Measurements from ENCODE around the gene PSG1.
"Not testable (repeated sequence)": the region's sequence is repeated elsewhere in the genome, so short reads cannot be mapped to it uniquely, and the experiment has no call there.

Gene PSG1

GRCh38 chr19:42879613-42880012 lies at the start of gene PSG1:
Gene PSG1 (minus strand): TSS chr19:42879713. CDS start chr19:42879581, 132 bp downstream.
- DNase-seq (ENCODE audit: low read depth in 2 of 2), result no peak

- no peak for DNase-seq (ENCODE audit: low read depth in 2 of 2)
These were observed 49.4 kb upstream of the PSG1 start for GRCh38 chr19:42928896-42929295.

GRCh38 chr19:42926781-42927180 lies 47.3 kb upstream of the PSG1 start:
- no peak for DNase-seq (ENCODE audit: low read depth in 2 of 2)

GRCh38 chr19:42923106-42923505 lies 43.6 kb upstream of the PSG1 start:
- DNase-seq (ENCODE audit: low read depth in 2 of 2), result not testable (repeated sequence)

DNA sequence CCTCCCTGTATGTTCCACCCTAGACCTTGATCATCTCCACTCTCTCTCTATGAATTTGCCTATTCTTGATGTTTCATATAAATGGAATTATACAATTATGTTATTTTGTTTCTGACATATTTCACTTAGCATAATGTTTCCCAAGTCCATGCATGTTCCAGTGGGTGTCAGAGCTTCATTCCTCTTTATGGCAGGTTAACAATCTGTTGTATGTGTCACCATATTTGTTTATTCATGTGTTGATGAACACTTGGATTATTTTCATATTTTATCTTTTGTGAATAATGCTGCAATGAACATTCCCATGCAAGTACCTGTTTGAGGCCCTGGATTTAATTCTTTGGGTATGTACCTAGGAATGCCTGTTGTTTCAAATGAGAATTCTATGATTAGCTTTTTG lies 41.5 kb upstream of the PSG1 start:
- not testable (repeated sequence) for DNase-seq (ENCODE audit: low read depth in 2 of 2)

DNA sequence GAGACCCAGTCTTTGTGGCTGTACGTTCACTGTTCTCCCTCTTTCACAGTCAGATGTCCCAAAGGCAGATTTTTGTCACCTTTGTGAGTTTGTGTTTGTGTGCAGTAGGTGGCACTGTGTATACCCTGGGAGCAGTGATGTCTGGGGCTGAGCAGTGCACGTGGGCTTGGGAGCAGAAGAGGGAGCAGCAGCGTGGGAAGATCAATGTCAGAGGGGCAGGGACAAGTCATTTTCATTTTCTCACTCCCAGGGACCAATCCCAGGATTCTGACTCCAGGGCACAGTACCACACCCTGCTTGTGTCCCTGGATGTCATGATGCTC lies 40.2 kb upstream of the PSG1 start:
- DNase-seq (ENCODE audit: low read depth in 2 of 2), result no peak

- not testable (repeated sequence) for DNase-seq (ENCODE audit: low read depth in 2 of 2)
These were observed 39.7 kb upstream of the PSG1 start for GRCh38 chr19:42919070-42919756.

- not testable (repeated sequence) for DNase-seq (ENCODE audit: low read depth in 2 of 2)
These were observed 39.0 kb upstream of the PSG1 start for GRCh38 chr19:42918377-42919069.

DNA sequence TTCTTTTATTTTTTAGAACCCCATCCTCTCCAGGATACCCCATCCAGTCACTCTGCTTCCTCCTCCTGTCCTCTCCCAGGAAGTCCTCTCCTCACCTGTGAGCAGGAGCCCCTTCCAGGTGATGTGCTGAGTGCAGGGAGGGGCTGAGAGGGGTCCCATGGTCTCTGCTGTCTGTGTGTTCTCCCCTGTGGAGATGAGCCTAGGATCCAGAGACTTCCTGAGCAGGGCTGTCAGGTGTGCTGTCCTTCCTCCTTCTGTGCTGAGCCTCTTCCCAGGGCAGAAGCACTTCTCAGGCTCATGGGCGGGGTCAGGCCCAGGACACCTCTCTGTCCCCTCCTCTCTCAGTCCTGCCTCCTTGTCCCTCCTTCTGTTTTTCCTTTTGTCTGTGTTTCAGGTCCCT lies 38.1 kb upstream of the PSG1 start, which contains the start of gene PSG6:
Gene PSG6 (minus strand): TSS at position 261 of the 400 bp plus-strand sequence. CDS start 102 bp downstream, at position 159.
- DNase-seq (ENCODE audit: low read depth in 2 of 2), result not testable (repeated sequence)

DNA sequence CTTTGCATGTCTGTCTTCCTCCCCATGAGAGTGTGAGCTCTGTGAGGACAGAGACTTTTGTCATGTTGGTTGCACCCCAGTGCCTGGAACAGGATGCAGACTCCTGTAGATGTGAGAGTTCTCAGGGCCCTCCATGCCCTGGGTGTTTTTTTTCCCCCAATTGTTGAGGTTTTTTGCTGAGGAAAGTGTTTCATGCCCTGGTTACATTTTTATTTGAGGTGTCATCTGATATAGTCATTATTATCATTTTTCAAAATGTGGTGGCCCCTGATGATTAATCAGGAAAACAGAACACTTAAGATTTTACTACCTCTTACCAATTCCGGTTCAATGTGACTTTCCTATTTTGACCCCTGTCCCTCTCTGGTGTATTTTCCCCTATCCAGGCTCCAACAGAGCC lies 37.4 kb upstream of the PSG1 start:
- not testable (repeated sequence) for DNase-seq (ENCODE audit: low read depth in 2 of 2)

DNA sequence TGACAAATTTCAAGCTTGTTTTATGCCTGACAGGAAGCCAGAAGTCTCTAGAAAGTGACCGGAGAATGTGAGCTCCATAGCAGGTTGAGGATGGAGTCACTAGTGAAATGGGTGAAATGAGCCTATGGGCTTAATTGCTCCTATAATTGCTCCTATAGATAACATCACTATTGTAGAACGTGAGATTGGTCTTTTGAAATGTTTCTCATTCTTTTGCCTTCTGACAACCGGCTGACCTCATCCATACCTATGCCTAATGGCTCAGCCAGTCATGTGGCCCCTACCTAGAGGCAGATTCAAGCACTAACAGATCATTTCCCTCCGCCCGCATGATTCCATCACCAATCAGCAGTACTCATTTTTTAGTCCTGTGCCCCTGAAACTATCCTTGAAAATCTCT lies 34.0 kb upstream of the PSG1 start:
- not testable (repeated sequence) for DNase-seq (ENCODE audit: low read depth in 2 of 2)

DNA sequence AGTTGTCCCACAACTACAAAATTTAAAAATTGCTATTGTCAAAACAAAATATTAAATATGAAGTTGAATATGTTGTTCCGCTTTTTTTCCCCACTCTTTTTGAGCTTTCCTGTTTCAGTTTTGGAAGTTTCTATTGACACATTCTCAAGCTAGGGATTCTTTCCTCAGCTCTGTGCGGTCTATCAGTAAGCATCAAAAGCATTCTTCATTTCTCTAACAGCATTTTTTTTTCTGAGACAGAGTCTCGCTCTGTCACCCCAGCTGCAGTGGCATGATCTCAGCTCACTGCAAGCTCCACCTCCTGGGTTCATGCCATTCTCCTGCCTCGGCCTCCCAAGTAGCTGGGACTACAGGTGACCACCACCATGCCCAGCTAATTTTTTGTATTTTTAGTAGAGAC lies 33.4 kb upstream of the PSG1 start:
- not testable (repeated sequence) for DNase-seq (ENCODE audit: low read depth in 2 of 2)

DNA sequence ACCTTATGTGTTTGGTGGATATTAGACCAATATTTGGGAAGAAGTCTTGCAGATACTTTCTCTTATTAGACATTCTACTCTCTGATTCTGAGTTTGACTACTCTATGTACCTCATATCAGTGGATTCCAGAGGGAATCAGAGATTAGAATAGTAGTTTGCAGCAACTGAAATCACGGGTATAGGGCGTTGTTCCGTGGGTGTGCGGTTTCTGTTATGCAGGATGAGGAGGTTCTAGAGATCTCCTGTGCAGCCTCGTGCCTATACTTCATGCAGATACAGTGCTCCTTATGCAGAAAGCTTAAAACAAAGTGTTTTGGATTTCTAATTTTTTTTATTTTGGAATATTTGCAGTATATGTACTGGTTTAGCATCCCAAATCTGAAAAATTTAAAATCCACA lies 32.2 kb upstream of the PSG1 start:
- DNase-seq (ENCODE audit: low read depth in 2 of 2), result not testable (repeated sequence)

DNA sequence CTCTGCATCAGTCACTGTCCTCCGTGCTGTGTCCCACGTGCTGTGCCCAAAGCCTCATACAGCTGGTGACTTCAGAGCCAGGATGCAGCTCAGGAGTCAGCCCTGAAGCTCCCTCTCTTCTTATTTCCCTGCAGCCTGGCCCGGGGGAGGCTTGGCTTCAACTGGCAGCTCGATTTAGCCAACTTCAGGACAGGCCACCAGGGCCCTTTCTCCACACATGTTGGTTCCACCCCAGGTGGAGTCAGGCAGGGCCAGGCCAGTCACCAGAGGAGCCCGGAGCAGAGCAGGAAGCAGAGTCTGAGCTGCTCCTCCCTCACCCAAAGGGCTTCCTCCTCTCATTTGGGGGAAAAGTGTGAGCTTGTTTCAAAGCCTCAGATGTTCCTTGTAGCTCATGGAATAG lies 26.6 kb upstream of the PSG1 start:
- DNase-seq (ENCODE audit: low read depth in 2 of 2), result not testable (repeated sequence)

- not testable (repeated sequence) for DNase-seq (ENCODE audit: low read depth in 2 of 2)
These were observed 21.0 kb upstream of the PSG1 start for GRCh38 chr19:42900561-42900960.

- not testable (repeated sequence) for DNase-seq (ENCODE audit: low read depth in 2 of 2)
These were observed 20.2 kb upstream of the PSG1 start for GRCh38 chr19:42899674-42900073.

DNA sequence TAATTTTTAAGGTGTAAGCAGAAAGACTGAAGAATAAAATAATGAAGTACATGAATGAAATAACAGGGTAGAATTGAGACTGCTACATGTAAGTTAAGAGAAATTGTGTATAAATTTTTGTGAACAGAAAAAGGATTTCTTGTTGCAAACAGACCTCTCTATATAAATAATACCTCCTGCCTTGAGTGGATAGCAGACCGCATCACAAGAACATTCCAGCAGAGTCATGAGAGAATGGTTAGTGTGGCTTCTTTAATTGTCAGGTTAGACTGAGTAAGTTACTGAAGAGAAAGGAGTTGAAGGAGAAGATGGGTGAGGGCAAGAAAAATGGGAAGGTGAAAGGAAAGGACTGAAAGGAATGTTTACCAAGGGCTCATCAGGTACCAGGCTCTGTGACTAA lies 19.6 kb upstream of the PSG1 start:
- DNase-seq (ENCODE audit: low read depth in 2 of 2), result not testable (repeated sequence)

DNA sequence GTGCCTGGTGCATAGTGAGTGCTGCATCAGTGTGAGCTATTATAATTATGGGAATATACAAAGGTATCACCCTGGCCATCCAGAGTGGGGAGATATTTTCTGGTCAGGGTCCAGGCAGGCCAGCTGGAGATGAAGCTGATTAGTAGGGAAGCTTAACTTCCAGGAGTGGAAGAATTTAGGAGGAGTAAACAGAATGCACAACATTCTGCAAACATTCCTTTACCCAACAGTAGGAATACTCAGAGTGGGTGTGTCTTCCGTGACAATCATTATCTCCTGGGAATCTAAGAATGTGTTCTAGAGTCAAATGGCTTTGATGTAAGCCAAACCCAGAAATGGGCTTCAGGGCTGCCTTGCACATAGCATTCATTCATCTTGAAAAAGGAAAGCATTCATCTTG lies 19.1 kb upstream of the PSG1 start:
- DNase-seq (ENCODE audit: low read depth in 2 of 2), result not testable (repeated sequence)

GRCh38 chr19:42897729-42898128 lies 18.2 kb upstream of the PSG1 start:
- DNase-seq (ENCODE audit: low read depth in 2 of 2), result not testable (repeated sequence)

DNA sequence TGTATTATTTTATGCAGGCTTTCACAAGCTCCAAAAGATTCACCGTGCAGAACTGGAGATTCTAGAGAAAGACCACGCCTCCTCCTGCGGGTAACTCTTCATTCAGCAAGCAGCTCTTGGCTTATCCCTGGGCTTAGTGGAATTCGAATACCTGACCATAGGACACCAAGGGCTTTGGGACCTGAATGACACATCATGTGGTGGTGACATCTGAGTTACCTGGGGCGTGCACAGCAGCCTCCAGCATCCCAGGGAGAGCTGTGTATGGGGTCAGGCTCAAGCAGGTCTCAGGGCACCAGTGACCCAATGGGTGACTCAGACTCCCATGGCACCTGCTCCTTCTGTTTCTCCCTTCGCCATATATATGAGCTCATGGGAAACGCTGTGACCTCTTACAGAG lies 10.9 kb upstream of the PSG1 start:
- DNase-seq (ENCODE audit: low read depth in 2 of 2), result not testable (repeated sequence)

DNA sequence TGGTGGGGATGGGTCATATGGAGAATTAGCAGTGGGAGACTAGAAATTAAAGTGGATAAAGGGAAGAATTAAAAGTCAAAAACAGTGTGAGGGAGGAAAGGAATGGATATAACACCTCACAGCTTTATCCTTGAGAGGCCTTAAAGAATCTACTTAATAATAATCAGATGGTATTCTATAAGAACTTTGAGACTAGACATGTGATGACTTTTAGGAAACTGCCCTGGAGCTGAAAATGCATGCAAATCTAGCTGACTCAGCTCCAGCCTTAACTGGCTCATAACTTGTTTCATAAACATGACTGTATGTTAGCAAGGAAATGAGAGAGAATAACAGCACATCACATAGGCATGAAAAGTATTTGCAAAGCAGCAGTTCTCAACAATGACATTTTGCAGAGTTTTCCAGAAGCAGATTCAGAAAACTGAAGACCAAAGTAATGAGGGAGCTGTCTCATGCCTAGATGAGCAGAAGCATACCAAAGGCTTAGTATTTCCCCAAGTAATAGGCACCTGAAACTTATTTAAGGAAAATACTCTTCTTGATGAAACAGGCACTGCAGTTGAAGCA lies 8.4 kb upstream of the PSG1 start:
- DNase-seq (ENCODE audit: low read depth in 2 of 2), result not testable (repeated sequence)

DNA sequence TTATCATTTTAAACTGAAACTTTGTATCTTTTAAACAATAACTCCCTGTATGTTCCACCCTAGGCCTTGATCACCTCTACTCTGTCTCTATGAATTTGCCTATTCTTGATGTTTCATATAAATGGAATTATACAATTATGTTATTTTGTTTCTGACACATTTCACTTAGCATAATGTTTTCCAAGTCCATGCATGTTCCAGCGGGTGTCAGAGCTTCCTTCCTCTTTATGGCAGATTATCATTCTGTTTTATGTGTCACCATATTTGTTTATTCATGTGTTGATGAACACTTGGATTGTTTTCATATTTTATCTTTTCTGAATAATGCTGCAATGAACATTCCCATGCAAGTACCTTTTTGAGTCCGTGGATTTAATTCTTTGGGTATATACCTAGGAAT lies 3.2 kb upstream of the PSG1 start:
- not testable (repeated sequence) for DNase-seq (ENCODE audit: low read depth in 2 of 2)

- DNase-seq (ENCODE audit: low read depth in 2 of 2), result not testable (repeated sequence)
These were observed 2.5 kb upstream of the PSG1 start for GRCh38 chr19:42882010-42882409.

Measured in stimulated activated CD8-positive, alpha-beta memory T cell treated with anti-CD3 and anti-CD28 coated beads, Interleukin-15, amount 100 ng/mL, for 4 hours (primary cell).